Right atrium auricular region (tissue), 2 donors: ENCODE data around the gene MEGF8. TPM values are rescaled to one million over a fixed set of nuclear protein-coding genes. Genes with fewer than 3 reads are reported as not detected.

Source experiments
- DNase-seq: peaks from one replicate; pipeline ENCODE4 v3.0.0-alpha.2; 2019; ENCODE audit warnings: low spot score
- H3K27ac ChIP-seq, 2 donors: fragments of 200-600 bp; sonication (generic); 1 replicate in 1 of 2; 2 replicates in 1 of 2; pipeline ENCODE4 v1.5.1; 2016 to 2019
- H3K27me3 ChIP-seq, 2 donors: fragments of 200-600 bp; sonication (generic); one replicate each; pipeline versions ENCODE4 v1.5.1 to v1.6.0; 2017 to 2019
- H3K36me3 ChIP-seq: fragments of 200-600 bp; sonication (generic); one replicate; pipeline ENCODE4 v1.5.1; 2016
- H3K4me1 ChIP-seq, 2 donors: fragments of 200-600 bp; sonication (generic); one replicate each; pipeline versions ENCODE4 v1.5.1 to v1.6.0; 2017 to 2019
- H3K4me3 ChIP-seq, 2 donors: fragments of 200-600 bp; sonication (generic); 1 replicate in 1 of 2; 2 replicates in 1 of 2; pipeline ENCODE4 v1.5.1; 2017 to 2019; ENCODE audit warnings: mild to moderate bottlenecking in 1 of 2, moderate library complexity in 1 of 2
- H3K9me3 ChIP-seq, 2 donors: fragments of 200-600 bp; sonication (generic); one replicate each; pipeline ENCODE4 v1.5.1; 2019
- total RNA-seq, 2 donors: library from RNA; depleted of rRNA; stranded (reverse); fragments of >200 nt; gene quantifications; one replicate each; pipeline ENCODE4 v1.1.0, GENCODE V29; 2016
- TF ChIP-seq, protein P1 (sequence below), 2 donors: fragments of 200-600 bp; sonication (generic); IDR thresholded peaks; one replicate each; pipeline ENCODE4 v1.5.1; 2019; ENCODE audit warnings: antibody characterized with exemption in 2 of 2

MEGF8 gene
- total RNA-seq, 2 donors from 2014 or later, result 24.3 to 31.2 TPM

DNA sequence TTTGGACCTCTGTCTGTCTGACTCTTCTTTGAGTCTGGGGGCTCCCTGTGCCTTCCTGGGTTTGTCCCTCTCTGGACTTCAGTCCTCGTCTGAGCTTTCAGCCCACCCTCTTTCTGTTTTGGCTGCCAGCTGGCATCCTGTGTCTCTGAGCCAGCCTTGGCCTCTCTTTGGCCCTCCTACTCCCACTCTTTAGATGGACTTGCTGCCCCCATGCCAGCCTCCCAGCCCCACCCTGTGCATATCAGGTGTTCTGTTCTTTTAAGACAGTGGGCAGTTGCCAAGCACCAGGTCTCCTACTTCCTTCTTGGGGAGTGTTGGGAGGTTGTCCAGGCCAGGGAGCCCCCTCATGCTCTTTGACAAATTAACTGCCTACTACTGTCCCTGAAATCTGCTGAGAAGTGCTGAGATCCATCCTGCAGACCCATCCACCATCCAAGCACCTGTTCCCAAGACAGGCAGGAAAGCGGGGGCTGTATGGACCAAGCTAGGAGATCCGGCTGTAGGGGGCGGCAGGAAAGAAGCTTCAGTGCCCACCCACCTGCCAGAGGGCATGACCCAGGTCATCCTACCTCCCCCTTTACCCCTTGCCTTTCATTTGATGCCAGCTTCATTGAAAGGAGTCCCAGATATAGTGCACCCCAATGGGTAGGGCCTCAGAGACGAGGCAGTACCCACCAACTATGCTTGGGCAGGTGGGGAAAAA is 46.8 kb upstream of the MEGF8 start:
- H3K27me3 ChIP-seq, result no peaks in the 10 kb centered on the region
- H3K4me3 ChIP-seq, result no peak overlapping the region
- H3K36me3 ChIP-seq, result peaks cover 17% of the 10 kb centered on the region
- peak overlapping the region; percentile 97 to 99 for H3K27ac ChIP-seq
- TF ChIP-seq, protein P1, sequence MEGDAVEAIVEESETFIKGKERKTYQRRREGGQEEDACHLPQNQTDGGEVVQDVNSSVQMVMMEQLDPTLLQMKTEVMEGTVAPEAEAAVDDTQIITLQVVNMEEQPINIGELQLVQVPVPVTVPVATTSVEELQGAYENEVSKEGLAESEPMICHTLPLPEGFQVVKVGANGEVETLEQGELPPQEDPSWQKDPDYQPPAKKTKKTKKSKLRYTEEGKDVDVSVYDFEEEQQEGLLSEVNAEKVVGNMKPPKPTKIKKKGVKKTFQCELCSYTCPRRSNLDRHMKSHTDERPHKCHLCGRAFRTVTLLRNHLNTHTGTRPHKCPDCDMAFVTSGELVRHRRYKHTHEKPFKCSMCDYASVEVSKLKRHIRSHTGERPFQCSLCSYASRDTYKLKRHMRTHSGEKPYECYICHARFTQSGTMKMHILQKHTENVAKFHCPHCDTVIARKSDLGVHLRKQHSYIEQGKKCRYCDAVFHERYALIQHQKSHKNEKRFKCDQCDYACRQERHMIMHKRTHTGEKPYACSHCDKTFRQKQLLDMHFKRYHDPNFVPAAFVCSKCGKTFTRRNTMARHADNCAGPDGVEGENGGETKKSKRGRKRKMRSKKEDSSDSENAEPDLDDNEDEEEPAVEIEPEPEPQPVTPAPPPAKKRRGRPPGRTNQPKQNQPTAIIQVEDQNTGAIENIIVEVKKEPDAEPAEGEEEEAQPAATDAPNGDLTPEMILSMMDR (IDR thresholded peaks at IDR 0.05), result no peak
- no peak for DNase-seq
- peaks cover 0 to 85% of the 10 kb centered on the region in 2 donors for H3K4me1 ChIP-seq
- no peaks in the 10 kb centered on the region for H3K9me3 ChIP-seq

DNA sequence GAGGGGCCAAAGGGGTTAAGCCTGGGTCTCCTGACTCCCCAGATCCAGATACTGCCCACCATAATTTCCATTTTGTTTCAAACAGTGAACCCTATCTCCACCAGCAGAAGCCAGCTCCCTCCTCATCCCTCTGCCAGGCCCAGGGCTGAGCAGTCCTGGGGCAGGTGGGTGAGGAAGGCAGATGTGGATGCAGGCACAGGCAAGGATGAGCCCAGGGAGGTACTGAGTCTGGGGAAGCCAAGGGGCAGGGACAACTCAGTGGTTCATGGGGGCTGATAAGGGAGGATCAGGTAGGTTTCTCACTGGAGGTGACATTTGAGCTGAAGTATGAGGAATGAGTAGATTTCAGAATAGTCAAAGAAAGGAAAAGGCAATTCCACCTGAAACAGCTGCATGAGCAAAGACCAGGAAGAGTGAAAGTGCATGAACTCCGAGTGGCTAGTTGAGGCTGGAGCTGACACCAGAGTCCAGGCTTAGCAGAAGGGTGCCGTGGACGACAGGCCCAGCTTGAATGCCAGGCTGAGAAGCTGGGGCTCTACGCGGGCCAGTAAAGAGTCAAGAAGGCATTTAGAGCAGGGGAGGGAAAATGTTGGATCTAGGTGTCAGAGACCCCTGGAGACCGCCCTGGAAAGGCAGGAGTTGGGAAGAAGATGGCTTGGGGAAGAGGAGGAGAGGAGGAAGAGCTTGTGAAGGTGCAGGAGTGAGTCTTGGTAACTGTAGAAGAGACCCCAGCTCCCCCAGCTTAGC is 46.1 kb upstream of the MEGF8 start:
- peak overlapping the region; percentile 97 to 99 for H3K27ac ChIP-seq
- no peaks in the 10 kb centered on the region for H3K9me3 ChIP-seq
- no peaks in the 10 kb centered on the region for H3K27me3 ChIP-seq
- TF ChIP-seq, protein P1 (IDR thresholded peaks at IDR 0.05), result no peak
- H3K4me3 ChIP-seq, result peak overlapping the region; percentile 81 to 89
- H3K4me1 ChIP-seq, result peaks cover 0 to 84% of the 10 kb centered on the region in 2 donors
- H3K36me3 ChIP-seq, result peaks cover 10% of the 10 kb centered on the region
- no peak for DNase-seq

DNA sequence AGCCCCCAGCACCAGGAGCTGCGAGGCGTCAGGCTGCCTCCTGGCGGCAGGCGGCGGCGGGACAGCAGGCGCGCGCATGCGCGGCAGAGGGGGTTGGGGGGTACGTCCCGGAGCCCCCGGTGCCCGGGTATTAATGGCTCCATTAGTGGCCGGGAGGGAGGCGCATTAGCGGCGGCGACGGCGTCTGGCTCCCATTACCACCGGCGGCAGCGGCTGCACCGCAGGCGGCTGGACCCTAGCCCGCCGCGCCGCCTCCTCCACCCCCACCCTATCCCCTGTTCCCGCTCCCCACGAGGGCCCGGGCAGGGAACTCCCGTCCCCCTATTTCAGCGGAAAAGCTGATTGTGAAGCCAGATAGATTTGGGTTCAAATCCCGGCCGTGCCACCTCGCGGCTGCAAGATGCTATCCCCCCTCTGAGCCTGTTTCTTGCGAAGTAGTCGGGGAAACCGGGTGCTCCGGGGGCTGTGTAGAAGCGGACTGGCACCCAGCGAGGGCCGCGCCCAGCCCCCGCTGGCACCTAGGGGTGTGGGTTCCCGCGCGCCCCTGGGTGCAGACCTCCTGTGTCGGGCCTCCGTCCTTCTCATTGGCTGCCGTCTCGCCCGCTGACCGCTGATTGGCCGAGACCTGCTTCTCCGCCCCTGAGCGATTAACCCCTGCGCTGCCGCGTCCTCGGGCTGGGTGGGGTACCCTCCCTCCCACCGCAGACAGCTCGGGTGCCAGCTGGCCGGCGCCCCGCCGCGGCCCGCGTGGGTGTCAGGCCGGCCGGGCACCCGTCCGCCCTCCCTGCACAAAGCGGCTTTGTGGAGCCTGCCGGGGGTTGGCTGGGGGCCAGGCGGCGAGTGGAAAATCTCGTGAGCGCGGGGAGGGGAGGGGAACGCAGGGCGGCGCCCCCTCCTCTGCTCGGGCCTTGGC is 45.3 kb upstream of the MEGF8 start:
- H3K36me3 ChIP-seq, result peaks cover 2% of the 10 kb centered on the region
- TF ChIP-seq, protein P1 (IDR thresholded peaks at IDR 0.05), result peak; percentile 88 to 94
- H3K27ac ChIP-seq, result peak overlapping the region; percentile 97 to 99
- peak; percentile 94 for DNase-seq
- peak overlapping the region; percentile 81 to 89 for H3K4me3 ChIP-seq
- H3K9me3 ChIP-seq, result no peaks in the 10 kb centered on the region
- H3K4me1 ChIP-seq, result peaks cover 0 to 83% of the 10 kb centered on the region in 2 donors
- H3K27me3 ChIP-seq, result no peaks in the 10 kb centered on the region

DNA sequence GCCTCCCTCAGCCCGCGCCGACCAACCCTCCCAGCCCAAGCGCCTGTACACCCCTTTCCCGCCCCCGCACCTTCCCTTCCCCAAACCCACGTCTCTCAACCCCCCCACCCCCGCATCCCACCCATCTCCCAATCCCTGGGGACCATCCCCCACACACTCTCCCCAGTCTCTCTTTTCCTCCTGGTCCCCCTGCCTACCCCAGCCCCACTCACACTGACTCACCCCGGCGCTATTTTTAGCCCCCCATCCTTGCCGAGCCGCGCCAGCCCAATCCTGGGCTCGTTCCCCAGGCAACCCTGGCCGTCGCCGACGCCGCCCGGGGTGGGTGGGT is 44.7 kb upstream of the MEGF8 start:
- Histone ChIP-seq H3K27ac (peak overlapping the region; percentile 97 to 99), H3K4me3 (peak overlapping the region; percentile 81 to 89), H3K27me3 (no peaks in the 10 kb centered on the region), H3K36me3 (no peaks in the 10 kb centered on the region), H3K4me1 (peaks cover 0 to 83% of the 10 kb centered on the region in 2 donors), H3K9me3 (no peaks in the 10 kb centered on the region)
- TF ChIP-seq, protein P1 (IDR thresholded peaks at IDR 0.05), result no peak
- DNase-seq, result no peak

DNA sequence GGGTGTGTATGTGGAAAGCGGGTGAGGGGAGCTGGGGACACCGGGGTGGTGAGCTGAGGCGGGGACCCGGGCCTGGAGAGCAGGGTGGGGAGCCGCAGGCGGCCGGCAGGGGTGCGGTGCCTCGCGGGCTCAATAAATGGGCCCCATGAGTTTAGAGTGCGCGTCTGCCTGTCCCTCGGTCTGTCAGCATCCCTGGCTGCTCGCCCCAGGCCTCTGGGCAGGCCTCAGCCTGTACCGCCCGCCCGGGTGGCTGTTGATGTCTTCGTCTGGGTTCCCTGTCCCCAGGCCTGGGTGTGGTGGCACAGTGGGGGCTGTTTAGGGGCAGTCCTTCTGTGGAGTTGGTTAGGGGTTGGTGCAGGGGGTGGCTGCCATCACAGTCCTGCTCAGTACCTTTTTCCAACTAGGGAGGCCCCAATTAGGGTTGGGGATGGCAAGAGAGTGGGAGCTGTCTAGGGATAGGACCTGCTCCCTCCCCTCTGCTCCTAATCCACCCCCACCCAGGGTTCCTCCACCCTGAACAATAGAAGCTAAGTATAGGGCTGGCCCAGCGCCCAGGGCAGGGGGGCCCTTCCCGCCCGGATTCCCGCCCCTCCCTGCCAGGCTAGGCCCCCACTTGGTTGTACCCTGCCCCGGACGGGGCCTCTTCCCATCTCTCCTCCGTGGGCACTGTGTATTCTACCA is 44.1 kb upstream of the MEGF8 start:
- Histone ChIP-seq H3K4me3 (peak overlapping the region; percentile 81 to 89), H3K36me3 (no peaks in the 10 kb centered on the region), H3K27ac (peak overlapping the region; percentile 97 to 99), H3K27me3 (no peaks in the 10 kb centered on the region), H3K9me3 (no peaks in the 10 kb centered on the region), H3K4me1 (peaks cover 0 to 83% of the 10 kb centered on the region in 2 donors)
- TF ChIP-seq, protein P1 (IDR thresholded peaks at IDR 0.05), result peak in 1 of 2 donors; percentile 11
- DNase-seq, result peak; percentile 76
